Activated CD8-positive, alpha-beta memory T cell treated with anti-CD3 and anti-CD28 coated beads, Interleukin-2, amount 10 ng/mL, durations not matched to agents 7 days and 5 days (primary cell): Measurements from ENCODE around the gene ZNF664. TPM values are rescaled to one million over a fixed set of nuclear protein-coding genes. Genes with fewer than 3 reads are reported as not detected.

Source experiments
- ATAC-seq: fragments of 150-1000 bp; cut with Tn5 transposase; one replicate; pipeline ENCODE4 v1.10.0; 2021; ENCODE audit warnings: moderate library complexity
- CTCF ChIA-PET: fragments of 350-600 bp; sonication (Branson Sonifier 250); formaldehyde crosslinking; loops from one replicate; lab custom pipeline; 2021; ENCODE audit warnings: antibody characterized with exemption; lab: Charles Lee
- DNase-seq: peaks from one replicate; pipeline ENCODE4 v3.0.0-alpha.2; 2020
- H3K27ac Mint-ChIP-seq: one replicate; pipeline ENCODE4 v1.8.0; 2021; ENCODE audit warnings: mild to moderate bottlenecking, mixed read lengths
- H3K27me3 Mint-ChIP-seq: one replicate; pipeline ENCODE4 v1.8.0; 2021; ENCODE audit warnings: mixed read lengths
- H3K36me3 Mint-ChIP-seq: one replicate; pipeline ENCODE4 v1.8.0; 2021; ENCODE audit warnings: mild to moderate bottlenecking, mixed read lengths
- H3K4me1 Mint-ChIP-seq: one replicate; pipeline ENCODE4 v1.8.0; 2021; ENCODE audit warnings: mixed read lengths
- H3K4me3 Mint-ChIP-seq: one replicate; pipeline ENCODE4 v1.8.0; 2021; ENCODE audit warnings: mild to moderate bottlenecking, moderate library complexity, mixed read lengths
- H3K9me3 Mint-ChIP-seq: one replicate; pipeline ENCODE4 v1.8.0; 2022; ENCODE audit warnings: low read depth, mixed read lengths
- total RNA-seq, 2 experiments: library from RNA; stranded (reverse); gene quantifications; one replicate each; pipeline ENCODE4 v1.2.3, GENCODE V29; 2021

Gene ZNF664
- total RNA-seq, 2 experiments from 2014 or later, result 45.8 to 52.5 TPM

DNA sequence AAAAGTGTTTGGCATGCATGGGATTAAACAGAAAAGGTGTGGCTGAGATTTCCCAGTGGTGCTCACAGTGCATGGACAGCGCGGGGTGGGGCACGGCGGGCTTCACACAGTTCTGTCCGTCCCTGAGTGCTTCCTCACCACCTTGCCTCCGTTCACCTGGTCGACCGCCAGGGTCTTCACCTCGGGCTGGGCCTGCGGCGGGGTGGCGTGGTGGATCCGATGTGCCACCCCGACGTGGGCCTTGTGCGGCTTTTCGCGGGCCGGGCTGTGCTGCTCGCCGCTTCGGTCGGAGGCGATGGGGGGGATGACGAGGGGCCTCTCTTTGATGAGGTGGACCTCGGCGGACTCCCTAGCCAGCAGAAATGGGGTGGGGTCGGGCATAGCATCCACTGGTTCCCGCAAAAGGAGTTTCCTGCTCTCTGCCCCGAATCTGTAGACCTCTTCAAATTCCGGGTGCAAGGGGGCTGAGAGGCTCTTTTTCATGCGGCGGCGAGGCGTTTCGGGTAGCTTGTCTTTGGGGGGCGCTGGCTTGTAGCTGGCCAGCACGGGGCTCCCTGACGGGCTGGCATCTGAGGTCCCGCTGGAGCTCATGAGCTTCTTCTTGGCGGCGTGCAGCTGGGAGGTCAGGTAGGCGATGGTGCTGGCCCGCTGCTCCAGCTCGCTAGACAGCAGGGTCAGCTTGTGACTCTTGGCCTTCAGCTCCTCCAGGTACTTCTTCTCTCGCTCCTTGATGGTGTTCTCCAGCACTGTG, 35.9 kb upstream of the ZNF664 start:
- H3K9me3 Mint-ChIP-seq, result no peaks in the 10 kb centered on the region
- CTCF ChIA-PET, result interaction anchor here (0.9 to 1.3 kb wide), 2 partner anchors 10 to 32 kb away, joined by 3 to 7 read pairs; no protein-coding TSS in a partner anchor
- H3K4me1 Mint-ChIP-seq, result peaks cover 29% of the 10 kb centered on the region
- ATAC-seq, result no peak
- DNase-seq, result no peak
- H3K4me3 Mint-ChIP-seq, result peak overlapping the region; percentile 65
- peaks cover 8% of the 10 kb centered on the region for H3K27me3 Mint-ChIP-seq
- H3K27ac Mint-ChIP-seq, result peak overlapping the region; percentile 88
- peaks cover 6% of the 10 kb centered on the region for H3K36me3 Mint-ChIP-seq

DNA sequence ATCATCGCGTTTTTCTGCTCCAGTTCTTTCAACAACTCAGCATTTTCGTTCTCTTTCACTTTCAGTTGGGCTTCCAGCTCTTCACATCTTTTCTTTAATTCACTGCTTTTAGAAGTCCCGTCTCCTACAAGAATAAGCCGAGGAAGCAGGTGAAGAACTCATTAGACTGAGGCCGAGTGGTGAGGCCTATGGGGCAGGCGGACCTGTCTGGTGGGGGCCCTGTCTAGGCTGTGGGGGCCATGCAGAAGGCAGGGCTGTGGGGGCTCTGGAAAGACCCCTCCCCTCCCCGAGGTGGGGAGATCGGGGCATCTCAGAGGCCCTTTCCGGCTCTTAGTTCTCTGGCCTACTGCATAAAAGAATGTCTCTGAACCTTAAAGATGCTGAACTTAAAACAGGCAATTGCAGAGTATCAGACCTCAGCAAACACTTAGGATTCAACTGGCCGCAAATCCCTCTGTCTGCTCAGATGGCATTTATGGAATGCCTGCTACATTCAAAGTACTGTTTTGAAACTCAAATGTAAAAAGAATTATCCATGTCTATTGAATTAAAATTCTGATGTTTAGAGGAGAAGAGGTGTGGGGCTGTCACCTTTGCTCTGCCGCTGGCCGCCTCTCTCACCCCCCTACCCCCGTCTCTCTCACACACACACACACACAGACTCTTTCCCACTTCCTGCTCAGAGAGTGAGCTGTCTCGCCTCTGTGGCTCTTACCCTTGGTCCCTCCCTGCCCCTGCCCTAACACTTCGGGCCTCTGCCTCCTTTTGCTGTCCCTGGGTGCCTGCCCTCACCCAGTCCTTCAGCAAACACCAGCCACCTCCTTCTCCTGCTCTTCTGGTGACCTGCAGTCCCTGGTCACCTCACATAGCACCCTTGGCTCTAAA, 35.1 kb upstream of the ZNF664 start:
- H3K9me3 Mint-ChIP-seq, result no peaks in the 10 kb centered on the region
- H3K4me1 Mint-ChIP-seq, result peaks cover 22% of the 10 kb centered on the region
- H3K27me3 Mint-ChIP-seq, result peaks cover 3% of the 10 kb centered on the region
- ATAC-seq (peak; percentile 93), DNase-seq (peak; percentile 79)
- H3K27ac Mint-ChIP-seq, result peak overlapping the region; percentile 88
- peak overlapping the region; percentile 65 for H3K4me3 Mint-ChIP-seq
- CTCF ChIA-PET, result interaction anchor here (0.9 to 1.9 kb wide), 9 partner anchors 9 to 60 kb away, joined by 3 to 7 read pairs (median 3); partner anchors contain the start of genes CCDC92 and ZNF664
- peaks cover 8% of the 10 kb centered on the region for H3K36me3 Mint-ChIP-seq

DNA sequence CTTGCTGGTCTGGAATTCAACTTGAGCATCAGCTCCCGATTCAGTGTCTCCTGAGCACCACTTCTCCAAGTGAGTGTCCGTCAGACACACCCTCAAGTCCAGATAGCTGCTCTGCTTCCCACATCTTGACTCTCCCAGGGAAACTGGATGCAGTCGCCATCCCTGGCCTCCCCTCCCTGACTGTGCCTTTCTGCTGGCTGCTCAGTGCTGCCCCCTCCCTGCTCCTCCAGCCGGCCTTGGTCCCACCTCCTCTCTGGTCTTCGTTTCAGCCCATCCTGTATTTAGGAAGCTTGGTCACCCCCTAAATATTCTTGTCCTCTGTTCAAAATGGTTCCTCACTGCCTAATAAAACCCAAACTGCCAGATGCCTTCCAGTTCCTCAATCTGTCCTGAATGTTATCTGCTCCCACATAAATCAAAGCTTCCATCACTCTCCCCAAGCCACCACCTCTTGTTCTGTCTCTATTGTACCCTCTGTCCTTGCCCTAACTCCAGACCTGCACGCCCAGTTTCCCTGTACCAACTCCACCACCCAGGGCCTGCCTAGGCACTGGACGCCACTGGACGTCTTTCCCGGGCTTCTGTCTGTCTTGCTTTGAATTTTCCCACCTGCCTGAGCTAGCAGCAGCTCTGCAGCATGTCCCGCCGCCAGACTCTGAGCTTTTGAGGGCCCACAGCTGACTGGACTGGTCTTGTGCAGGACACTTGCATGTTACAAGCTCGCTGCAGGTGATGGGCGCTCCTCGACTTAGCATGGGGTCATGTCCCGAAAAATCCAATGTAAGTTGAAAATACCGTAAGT, 34.1 kb upstream of the ZNF664 start:
- H3K4me3 Mint-ChIP-seq, result peak overlapping the region; percentile 65
- ATAC-seq, result peak; percentile 18
- H3K27me3 Mint-ChIP-seq, result no peaks in the 10 kb centered on the region
- no peaks in the 10 kb centered on the region for H3K9me3 Mint-ChIP-seq
- peak overlapping the region; percentile 88 for H3K27ac Mint-ChIP-seq
- H3K36me3 Mint-ChIP-seq, result peaks cover 8% of the 10 kb centered on the region
- peaks cover 22% of the 10 kb centered on the region for H3K4me1 Mint-ChIP-seq
- CTCF ChIA-PET, result interaction anchor here (1.0 to 1.9 kb wide), 7 partner anchors 10 to 59 kb away, joined by 3 to 7 read pairs (median 3); partner anchors contain the start of genes CCDC92 and ZNF664
- DNase-seq, result no peak

DNA sequence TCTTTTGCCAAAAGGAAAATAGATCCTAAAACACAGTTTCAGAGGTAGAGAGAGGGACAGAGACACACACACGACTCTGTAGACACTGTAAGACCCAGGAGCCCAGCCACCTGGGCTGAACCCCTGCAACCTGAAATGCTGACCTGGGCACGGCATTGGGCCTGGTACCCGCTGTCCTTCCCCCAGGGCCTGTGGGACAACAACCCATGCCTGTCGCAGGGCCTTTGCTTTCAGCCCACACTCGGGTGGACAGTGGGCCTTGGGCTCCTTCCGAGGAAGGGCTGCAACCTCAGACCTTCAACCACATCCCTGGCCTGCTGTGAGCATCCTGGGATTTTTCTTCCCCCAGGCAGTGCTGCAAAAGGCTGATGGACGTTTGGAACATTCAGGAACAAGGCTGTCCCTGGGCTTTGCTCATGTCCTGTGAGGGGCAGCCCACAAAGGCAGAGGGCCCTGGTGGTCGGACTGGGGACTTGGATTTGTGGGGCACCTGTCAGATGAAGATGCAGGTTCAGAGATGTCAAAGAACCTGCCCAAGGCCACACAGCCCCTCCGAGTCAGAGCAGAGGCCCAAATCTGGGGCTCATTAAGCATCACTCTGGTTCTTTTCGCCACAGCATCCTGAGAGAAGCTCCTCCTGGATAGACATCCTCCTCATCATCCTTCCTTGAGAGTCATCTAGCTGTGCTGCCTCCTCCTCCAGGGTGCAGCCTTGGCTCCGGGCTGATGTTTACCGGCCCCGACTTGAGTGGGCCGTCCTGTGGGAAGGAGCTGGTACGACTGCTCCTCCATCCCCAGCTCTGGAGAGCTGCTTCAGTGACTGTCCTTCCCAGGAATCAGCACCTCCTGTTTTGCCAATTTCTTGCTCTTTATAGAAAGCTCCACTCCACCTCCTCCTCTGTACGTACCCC, 33.0 kb upstream of the ZNF664 start:
- Mint-ChIP-seq H3K27me3 (no peaks in the 10 kb centered on the region), H3K4me3 (no peak overlapping the region), H3K9me3 (no peaks in the 10 kb centered on the region), H3K27ac (no peak overlapping the region), H3K4me1 (peaks cover 21% of the 10 kb centered on the region), H3K36me3 (peaks cover 8% of the 10 kb centered on the region)
- DNase-seq (no peak), ATAC-seq (no peak)
- CTCF ChIA-PET, result interaction anchor here (1.3 to 1.9 kb wide), 4 partner anchors 11 to 58 kb away, joined by 3 to 7 read pairs (median 4); no protein-coding TSS in a partner anchor

DNA sequence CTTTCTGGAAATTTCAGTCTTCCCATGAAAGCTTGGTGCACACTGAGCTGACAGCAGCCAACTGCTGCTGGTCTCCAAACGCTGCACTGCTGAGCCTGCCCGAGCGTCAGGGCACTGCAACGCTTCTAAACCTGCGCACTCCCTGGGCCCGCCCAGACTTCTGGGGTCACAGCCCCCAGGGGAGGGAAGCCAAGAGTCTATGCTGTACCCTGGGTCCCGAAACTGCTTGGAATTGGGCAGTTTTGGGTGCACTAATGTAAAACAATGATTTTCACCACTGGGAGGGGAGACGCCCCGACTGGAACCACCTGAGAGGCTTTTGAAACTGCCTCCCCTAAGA, 32.4 kb upstream of the ZNF664 start:
- Mint-ChIP-seq H3K9me3 (no peaks in the 10 kb centered on the region), H3K36me3 (peaks cover 8% of the 10 kb centered on the region), H3K27ac (no peak overlapping the region), H3K4me3 (no peak overlapping the region), H3K27me3 (no peaks in the 10 kb centered on the region), H3K4me1 (peaks cover 21% of the 10 kb centered on the region)
- ATAC-seq, result no peak
- DNase-seq, result no peak
- CTCF ChIA-PET, result interaction anchor here (1.8 kb wide), 1 partner anchor 35 kb away, joined by 4 read pairs; no protein-coding TSS in a partner anchor

DNA sequence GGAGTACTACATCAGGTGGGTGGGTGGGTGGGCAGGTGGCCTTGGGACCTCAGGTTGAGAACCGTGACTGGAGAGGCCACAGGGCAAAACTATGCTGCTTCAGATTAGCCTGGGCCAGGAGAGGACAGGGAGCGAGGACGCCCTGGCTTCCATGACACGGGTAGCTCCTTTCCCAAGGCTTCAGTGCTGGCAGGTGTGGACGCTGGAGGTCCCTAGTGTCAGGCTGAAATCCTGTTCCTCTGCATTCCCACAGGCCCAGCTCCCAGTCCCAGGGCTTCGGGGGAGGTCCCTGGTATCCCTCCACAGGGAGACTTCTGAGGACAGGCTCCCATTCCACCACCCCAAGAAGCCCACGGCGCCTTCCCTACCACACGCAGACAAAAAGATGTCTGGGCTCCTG, 32.0 kb upstream of the ZNF664 start:
- ATAC-seq, result no peak
- H3K27me3 Mint-ChIP-seq, result no peaks in the 10 kb centered on the region
- H3K9me3 Mint-ChIP-seq, result no peaks in the 10 kb centered on the region
- peaks cover 21% of the 10 kb centered on the region for H3K4me1 Mint-ChIP-seq
- H3K4me3 Mint-ChIP-seq, result no peak overlapping the region
- CTCF ChIA-PET, result interaction anchor here (0.6 to 1.8 kb wide), 3 partner anchors 36 to 103 kb away, joined by 3 to 4 read pairs (median 3); no protein-coding TSS in a partner anchor
- H3K27ac Mint-ChIP-seq, result no peak overlapping the region
- peaks cover 8% of the 10 kb centered on the region for H3K36me3 Mint-ChIP-seq
- no peak for DNase-seq

DNA sequence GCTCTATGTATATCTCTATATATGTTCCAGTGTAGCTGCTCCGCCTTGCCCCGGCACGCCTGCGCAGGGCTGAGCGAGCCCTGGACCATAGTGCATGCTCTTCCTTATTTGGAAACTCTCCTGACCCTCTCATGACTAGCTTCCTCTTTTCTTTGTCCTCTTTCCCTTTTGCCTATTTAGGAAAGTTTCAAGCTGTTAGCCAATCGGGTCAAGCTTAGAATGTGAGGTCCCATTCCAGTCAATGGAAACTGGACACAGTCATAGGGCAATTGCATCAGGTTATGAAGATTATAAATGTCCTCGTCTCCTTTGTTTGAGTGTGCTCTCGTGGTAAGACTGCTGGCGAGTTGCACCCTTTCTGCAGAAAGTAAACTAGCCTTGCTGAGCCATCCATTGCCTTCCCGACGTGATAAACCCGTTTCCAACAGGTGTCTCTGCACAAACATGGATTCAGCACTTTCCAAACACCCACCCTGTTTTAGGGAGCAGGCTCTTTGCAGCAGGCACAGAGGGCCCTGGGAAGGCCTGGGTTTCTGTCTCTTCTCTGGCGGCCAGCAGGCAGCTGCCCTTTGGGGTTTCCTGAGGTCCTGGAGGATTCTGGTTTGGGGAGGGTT, 31.3 kb upstream of the ZNF664 start:
- Mint-ChIP-seq H3K9me3 (no peaks in the 10 kb centered on the region), H3K4me1 (peaks cover 19% of the 10 kb centered on the region), H3K27me3 (no peaks in the 10 kb centered on the region), H3K4me3 (no peak overlapping the region), H3K27ac (no peak overlapping the region), H3K36me3 (peaks cover 8% of the 10 kb centered on the region)
- DNase-seq (no peak), ATAC-seq (no peak)
- CTCF ChIA-PET, result interaction anchor here (0.6 to 1.8 kb wide), 3 partner anchors 36 to 103 kb away, joined by 3 to 4 read pairs (median 3); no protein-coding TSS in a partner anchor

DNA sequence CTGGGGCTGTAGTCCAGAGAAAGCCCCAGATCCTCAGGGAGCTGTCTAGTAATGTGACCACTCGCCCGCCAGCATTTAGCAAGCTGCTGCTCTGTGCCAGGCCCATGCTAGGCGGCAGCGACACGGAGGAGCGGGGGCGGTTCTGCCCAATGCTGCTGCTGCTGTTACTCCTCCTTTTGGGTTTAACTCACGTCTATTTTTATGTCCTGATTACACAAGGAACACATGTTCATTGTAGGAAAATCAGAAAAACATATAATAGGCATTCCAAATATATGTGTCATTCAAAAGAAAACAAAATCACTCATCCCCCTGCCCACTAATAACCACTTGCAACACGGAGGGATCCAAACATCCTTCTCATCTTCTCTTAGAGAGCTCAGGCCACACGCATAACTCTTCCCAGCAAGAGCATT, 30.8 kb upstream of the ZNF664 start:
- Mint-ChIP-seq H3K27ac (no peak overlapping the region), H3K4me1 (peaks cover 19% of the 10 kb centered on the region), H3K9me3 (no peaks in the 10 kb centered on the region), H3K36me3 (peaks cover 8% of the 10 kb centered on the region), H3K27me3 (no peaks in the 10 kb centered on the region), H3K4me3 (no peak overlapping the region)
- CTCF ChIA-PET, result no interaction called here
- ATAC-seq (no peak), DNase-seq (no peak)

DNA sequence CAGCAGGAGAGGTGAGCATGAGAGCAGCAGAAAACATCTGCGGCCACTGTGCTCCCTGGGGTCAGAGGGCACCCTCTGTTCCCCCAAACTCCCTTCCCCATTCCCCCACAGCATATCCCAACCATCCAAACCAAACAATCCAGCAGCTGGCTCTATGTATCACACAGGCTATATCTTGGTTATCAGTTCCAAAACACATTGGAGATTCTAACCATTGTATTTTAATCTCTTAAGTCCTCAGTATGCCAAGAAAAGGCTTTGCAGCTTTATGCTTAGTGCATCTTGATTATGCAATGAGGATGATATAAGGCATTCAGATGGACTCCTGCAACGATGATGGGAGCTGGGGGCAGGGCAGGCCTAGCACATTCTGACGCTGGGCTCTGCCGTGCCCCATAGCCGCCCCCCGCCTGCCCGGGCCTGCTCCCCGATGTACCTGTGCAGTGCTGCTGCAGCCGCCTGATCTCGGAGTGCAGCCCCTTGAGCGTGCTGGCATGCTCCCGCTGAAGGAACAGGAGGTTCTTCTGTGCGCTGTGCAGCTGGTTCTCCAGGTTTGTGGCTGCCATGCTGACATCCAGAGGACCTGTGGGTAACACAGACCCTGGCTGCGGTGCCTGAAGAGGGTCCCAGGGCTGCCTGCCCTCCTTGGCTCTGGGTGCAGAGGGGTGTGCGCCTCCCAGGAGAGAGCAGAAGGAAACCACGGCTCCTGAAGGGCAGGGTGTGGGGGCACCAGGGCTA, 29.9 kb upstream of the ZNF664 start:
- H3K4me1 Mint-ChIP-seq, result peaks cover 12% of the 10 kb centered on the region
- DNase-seq (no peak), ATAC-seq (no peak)
- no peaks in the 10 kb centered on the region for H3K9me3 Mint-ChIP-seq
- peaks cover 5% of the 10 kb centered on the region for H3K36me3 Mint-ChIP-seq
- H3K27me3 Mint-ChIP-seq, result no peaks in the 10 kb centered on the region
- no peak overlapping the region for H3K4me3 Mint-ChIP-seq
- CTCF ChIA-PET, result no interaction called here
- no peak overlapping the region for H3K27ac Mint-ChIP-seq

DNA sequence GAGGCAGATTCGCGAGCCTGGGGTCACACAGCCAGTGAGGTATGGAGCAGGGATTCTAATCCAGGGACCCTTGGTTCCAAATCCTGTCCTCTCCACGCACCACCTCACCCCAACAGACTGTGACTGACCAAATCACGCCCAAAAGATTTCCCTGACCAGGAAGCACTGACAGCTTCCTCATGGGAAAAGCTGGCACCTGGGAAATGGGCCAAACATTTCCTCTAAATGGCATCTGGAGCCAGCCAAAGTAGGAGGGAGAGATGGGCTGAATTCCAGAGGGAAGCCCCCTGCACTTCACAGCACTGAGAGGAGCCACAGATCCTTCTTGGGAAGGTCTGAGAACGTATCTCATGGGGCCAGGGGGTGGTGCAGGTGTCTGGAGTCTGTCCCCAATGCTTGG, 29.2 kb upstream of the ZNF664 start:
- Mint-ChIP-seq H3K27me3 (no peaks in the 10 kb centered on the region), H3K36me3 (peaks cover 5% of the 10 kb centered on the region), H3K4me3 (no peak overlapping the region), H3K4me1 (peaks cover 4% of the 10 kb centered on the region), H3K27ac (no peak overlapping the region), H3K9me3 (no peaks in the 10 kb centered on the region)
- DNase-seq, result no peak
- CTCF ChIA-PET, result no interaction called here
- no peak for ATAC-seq

DNA sequence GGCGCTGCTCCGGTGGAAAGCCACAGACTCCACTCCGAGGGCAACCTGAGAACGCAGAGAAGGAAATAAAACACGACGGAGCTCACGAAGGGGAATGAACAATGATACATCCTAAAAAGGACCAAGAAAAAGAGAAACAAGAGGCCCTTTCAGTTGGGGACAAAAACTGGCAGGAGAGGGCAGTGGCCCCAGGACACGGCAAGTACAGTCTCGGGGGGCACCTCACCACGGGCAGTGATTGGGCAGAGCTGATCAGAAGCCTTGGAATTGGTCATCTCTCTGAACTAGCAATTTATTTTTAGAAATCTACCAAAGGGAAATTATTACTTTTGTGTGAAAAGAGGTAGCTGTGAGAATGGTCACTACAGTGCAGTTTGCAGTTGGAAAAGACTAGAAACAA, 28.3 kb upstream of the ZNF664 start:
- no peak overlapping the region for H3K27ac Mint-ChIP-seq
- H3K27me3 Mint-ChIP-seq, result no peaks in the 10 kb centered on the region
- DNase-seq (no peak), ATAC-seq (no peak)
- CTCF ChIA-PET, result interaction anchor here (0.6 to 1.2 kb wide), 2 partner anchors 25 to 27 kb away, joined by 3 to 4 read pairs; no protein-coding TSS in a partner anchor
- no peaks in the 10 kb centered on the region for H3K9me3 Mint-ChIP-seq
- H3K4me3 Mint-ChIP-seq, result no peak overlapping the region
- H3K36me3 Mint-ChIP-seq, result peaks cover 5% of the 10 kb centered on the region
- no peaks in the 10 kb centered on the region for H3K4me1 Mint-ChIP-seq
